HS-5 (cell line): ENCODE measurements around the gene C12orf57.
"Not testable (repeated sequence)": the region's sequence is repeated elsewhere in the genome, so short reads cannot be mapped to it uniquely, and the experiment has no call there.

Experiments used
- DNase-seq: peaks from one replicate; pipeline ENCODE4 v3.0.0-alpha.2; 2012; ENCODE audit warnings: low read depth

The C12orf57 gene, protein sequence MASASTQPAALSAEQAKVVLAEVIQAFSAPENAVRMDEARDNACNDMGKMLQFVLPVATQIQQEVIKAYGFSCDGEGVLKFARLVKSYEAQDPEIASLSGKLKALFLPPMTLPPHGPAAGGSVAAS

DNA sequence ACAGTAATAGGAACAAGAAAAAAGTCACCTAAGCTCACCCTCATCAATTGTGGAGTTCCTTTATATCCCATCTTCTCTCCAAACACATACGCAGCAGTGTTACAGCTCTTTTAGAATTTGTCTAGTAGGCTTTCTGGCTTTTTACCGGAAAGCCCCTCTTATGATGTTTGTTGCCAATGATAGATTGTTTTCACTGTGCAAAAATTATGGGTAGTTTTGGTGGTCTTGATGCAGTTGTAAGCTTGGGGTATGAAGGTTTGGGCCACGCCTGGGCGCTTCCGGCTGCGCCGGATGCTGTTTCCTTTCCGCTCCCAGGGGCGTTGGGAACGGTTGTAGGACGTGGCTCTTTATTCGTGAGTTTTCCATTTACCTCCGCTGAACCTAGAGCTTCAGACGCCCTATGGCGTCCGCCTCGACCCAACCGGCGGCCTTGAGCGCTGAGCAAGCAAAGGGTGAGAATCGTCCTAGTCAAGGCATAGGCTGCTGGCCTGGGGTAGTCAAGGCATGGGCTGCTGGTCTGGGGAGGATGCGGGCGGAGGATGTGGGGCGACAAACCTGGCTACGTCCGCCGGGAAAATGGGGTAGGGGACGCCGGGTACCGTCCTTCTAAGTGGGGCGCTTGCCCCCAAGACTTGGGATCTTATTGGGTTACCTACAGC, at the start of gene C12orf57, which contains the start of gene RNU7-1:
Gene C12orf57 (plus strand): TSS at position 301 of the 659 bp plus-strand sequence. CDS start 100 bp downstream, at position 401.
Gene RNU7-1 (plus strand): TSS at position 95 of the 659 bp plus-strand sequence.
- DNase-seq: peak; percentile 90

DNA sequence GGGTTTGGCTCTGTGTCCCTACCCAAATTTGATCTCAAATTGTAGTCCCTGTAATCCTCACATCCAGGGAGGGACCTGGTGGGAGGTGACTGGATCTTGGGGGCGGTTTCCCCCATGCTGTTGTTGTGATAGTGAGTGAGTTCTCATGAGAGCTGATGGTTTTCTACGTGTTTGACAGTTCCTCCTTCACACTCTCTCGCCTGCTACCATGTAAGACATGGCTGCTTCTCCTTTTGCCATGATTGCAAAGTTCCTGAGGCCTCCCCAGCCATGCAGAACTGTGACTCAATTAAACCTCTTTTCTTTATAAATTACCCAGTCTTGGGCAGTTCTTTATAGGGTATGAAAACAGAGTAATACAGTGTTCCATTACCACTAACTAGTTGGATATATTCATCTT, 49.5 kb upstream of the C12orf57 start:
- no peak for DNase-seq

DNA sequence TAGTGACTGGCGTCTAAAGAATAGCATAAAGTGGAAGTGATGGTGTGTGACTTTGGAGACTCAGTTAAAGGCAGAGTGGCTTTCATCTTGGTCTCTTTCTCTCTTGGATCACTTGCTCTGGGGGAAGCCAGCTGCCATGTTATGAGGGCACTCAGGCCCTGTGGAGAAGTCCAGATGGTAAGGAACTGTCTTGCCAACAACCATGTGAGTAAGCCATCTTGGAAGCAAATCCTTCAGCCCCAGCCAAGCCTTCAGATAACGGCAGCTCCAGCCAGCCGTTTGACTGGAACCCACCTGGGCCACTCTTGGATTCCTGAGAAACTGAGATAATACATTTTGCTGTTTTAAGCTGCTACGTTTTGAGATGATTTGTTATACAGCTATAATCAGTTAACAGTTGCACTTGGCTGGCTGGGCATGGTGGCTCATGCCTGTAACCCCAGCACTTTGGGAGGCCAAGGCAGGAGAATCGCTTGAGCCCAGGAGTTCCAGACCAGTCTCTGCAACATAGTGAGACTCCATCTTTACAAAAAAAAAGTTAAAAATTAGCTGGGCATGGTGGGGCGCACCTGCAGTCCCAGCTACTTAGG, 46.9 kb upstream of the C12orf57 start:
- DNase-seq: no peak

DNA sequence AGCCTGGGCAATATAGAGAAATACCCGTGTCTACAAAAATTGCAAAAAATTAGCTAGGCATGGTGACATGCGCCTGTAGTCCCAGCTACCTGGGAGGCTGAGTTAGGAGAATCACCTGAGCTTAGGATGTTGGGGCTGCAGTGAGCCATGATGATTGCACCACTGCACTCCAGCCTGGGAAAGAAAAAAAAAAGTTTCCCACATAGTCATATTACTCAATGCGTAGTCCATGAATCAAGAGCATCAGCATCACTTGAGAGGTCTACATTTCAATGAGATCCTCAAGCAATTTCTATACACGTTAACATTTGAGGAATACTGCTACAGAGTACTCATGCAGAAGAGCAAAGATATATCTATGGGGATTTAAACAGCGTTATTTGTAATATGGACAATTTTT, 44.4 kb upstream of the C12orf57 start:
- no peak for DNase-seq

DNA sequence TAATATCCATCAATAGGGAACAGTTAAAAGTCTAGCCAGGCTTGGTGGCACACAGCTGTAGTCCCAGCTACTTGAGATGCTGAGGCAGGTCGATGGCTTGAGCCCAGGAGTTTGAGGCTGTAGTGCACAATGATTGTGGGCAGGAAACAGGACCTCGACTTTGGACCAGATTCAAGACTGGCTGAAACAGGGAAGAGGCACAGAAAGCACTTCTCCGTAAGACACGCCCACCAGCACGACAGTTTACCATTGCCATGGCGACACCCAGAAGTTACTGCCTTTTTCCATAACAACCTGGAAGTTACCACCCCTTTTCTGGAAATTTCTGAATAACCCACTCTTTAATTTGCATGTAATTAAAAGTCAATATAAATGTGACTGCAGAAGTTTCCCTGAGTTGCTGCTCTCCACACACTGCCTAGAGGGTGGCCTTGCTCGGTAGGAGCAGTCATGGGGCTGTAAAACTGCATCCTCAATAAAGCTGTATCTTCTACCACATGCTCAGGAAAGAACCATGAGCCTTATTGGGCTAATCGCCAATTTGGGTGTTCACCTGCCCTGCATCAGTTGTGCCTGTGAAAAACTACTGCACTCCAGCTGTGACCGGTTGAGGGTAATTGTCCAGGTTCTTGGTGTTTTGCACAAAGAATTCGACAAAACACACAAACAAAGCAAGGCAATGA, 43.8 kb upstream of the C12orf57 start:
- DNase-seq: no peak

DNA sequence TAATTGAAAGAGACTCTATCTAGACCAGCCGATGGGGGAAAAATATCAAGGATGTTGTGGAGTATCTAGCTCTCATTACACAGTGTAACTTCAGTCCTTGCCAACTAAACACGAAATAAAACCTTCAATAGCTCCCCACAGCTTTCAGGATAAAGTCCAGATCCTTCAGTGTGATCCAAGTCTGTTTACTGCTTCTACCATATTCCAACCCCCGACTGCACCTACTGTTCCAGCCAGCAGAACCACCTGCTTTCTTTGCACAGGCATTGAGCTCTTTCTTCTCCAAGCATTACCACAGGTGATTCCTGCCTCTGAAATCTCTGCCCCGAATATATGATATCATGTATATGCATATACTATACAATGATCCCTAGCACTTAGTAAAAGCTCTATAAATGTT, 41.4 kb upstream of the C12orf57 start:
- DNase-seq: no peak

DNA sequence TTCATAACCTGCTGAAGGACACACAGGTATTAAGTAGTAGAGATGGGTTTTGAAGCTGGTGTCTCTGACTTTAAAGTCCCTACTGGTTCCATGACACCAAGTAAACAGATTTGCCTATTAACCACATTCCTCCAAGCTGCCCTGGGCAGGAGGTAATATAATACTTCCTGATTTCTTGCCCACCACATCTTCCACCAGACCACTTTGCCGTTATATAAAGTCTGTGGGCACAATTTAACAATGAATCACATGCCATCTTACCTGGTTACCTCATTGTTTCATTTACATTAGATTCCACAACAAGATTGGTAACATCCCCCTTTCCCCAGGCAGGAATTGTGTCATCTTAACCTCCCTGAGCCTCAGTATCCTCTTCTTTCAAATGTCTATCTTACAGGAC, 40.1 kb upstream of the C12orf57 start:
- no peak for DNase-seq

DNA sequence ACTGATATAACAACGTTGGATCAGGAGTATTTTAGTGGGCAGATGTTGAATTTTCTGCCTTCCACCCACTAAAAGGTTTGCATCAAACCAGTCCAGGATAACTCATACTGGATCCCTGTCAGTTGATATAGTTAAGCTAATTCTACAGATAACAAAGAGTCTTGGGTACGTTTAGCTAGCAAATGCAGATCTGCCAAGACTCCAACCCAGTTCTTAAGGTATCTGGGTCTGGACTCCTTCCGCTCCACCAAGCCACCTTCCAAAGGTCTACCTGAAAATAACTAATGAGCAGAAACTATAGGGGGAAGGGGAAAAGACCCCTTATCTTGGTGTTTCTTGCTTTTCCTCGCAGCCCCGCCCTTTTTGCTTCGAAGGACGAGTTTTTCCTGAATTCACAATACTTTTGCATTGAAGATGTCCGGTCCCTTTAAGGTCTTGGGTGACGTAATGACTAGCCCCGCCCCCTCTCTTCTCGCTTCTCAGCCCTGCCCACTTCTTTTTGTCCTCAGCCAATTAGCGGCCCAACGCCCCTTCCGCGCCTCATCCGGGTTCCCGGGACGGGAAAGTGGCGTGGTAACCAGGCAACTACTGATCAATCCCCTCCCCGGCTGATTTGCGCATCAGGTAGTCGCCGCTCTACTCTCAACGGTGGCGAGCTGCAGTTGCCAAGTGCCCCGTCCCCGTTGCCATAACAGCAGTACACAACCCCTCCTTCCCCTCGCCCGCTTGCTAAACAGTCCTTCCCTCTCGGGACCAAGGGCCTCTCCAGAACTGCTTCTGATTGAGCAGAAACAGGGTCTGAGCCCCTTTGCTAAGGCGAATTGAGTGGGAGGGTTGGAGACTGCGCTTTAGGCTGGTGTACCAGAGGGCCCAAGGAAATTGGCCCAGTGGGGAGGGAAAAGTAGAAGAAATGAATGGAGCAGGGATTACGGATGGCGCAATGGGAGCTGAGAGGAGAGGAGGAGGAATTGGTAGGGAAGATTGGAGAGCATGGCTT, 39.2 kb upstream of the C12orf57 start, which contains the start of gene LRRC23:
Gene LRRC23 (plus strand): TSS at position 543 of the 997 bp plus-strand sequence. CDS start 812 bp downstream, outside the sequence.
- DNase-seq: peak; percentile 78

DNA sequence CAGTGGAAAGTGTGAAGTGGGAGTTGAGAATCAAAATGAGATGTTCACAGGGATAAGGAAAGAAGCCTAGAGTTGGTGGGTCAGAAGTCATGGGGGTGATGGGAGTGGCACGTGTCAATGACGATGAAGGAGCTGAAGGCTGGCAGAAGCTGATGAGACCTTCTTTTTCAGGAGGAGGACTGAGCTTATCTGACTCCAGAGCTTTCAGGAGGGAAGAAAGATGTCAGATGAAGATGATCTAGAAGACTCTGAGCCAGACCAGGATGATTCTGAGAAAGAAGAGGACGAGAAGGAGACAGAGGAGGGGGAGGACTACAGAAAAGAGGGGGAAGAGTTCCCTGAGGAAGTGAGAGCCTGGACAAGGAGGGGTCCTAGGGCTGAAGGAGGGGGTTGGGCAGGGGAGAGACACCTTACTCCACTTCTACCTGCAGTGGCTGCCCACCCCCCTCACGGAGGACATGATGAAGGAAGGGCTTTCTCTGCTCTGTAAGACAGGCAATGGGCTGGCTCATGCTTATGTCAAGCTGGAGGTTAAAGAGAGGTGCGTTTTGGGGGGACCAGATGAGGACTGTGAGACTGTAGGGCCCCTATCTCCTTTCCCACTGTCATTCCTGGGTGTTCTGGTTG, 38.3 kb upstream of the C12orf57 start:
- DNase-seq: no peak

DNA sequence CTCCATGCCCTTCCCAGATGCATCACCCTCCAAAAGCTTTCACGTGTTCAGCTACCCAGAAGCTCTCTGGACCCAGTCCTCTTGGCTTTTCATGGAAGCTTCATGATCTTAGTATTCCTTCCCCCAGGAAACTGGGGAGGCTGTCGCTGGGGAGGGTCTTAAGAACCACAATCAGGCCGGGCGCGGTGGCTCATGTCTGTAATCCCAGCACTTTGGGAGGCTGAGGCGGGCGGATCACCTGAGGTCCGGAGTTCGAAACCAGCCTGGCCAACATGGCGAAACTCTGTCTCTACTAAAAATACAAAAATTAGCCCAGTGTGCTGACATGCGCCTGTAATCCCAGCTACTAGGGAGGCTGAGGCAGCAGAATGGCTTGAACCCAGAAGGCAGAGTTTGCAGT, 35.7 kb upstream of the C12orf57 start:
- not testable (repeated sequence) for DNase-seq

DNA sequence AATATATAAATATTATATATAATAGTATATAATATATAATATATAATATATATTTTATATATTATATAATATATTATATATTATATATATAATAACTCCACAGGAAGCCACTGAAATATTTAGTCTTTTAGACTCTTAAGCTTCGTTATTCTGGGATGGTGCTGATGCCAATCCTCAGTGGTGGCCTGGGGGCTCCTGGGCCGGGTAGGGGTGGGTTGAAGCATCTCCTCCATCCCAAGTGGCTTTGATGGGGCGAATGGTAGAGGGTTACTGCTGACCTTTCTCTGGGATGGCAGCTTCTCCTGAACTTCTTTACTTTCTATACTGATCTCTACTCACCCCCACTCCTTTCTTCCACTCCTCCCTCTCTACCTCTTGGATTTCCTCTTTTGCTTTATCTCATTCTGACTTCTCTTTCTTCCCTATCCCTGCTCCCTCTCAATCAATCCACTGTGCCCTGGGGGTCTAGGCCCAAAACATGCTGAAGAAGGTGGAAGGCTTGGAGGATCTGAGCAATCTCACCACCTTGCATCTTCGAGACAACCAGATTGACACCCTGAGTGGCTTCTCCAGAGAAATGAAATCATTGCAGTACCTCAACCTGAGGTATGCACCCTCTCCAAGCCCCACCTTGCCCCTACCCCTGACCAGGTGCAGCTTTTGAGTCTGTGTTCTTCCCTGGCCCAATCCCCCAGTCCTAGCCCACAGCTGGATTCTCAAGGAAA, 34.2 kb upstream of the C12orf57 start:
- DNase-seq: no peak

DNA sequence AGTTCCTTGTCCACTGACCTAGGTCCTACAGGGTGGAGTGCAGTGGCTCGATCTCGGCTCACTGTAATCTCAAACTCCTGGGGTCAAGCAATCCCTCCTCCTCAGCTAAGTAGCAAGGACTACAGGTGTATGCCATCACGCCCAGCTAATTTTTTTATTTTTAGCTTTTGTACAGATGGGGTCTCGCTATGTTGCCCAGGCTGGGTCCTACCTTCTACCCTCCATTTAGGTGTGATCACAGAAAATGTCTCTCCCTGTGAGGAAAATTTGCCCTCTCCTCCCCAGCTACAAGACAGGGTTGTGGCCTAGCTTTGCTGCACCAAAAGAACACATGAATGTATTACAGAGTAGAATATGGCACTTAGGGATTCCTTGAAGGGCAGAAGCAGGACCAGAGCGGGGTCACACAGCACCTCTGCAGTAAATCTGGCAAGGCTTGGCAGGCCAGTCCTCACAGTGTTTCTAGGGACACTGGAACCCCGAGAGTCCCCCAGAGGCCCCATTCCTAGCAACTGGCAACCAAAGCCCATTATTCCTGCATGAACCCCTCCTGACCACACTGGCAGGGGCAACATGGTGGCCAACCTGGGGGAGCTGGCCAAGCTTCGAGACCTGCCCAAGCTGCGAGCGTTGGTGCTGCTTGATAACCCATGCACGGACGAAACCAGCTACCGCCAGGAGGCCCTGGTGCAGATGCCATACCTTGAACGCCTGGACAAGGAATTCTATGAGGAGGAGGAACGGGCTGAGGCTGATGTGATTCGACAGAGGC, 31.5 kb upstream of the C12orf57 start:
- no peak for DNase-seq

DNA sequence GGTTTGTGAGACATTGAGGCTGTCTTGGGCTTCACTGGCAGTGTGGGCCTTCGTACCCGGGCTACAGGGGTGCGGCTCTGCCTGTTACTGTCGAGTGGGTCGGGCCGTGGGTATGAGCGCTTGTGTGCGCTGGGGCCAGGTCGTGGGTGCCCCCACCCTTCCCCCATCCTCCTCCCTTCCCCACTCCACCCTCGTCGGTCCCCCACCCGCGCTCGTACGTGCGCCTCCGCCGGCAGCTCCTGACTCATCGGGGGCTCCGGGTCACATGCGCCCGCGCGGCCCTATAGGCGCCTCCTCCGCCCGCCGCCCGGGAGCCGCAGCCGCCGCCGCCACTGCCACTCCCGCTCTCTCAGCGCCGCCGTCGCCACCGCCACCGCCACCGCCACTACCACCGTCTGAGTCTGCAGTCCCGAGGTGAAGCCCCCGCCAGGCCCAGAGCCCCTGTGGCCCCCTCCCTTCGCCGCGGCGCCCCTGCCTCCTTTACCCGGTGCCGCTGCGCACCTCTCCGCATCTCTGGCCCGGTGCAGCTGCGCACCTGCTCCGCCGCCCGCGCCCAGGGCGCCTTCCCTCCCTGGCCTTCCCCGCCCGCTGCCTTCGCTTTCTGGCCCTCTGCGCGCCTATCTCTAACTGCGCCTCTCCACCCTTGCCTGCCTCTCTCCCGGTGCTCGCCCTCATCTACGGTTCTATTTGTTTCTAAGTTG, 29.4 kb upstream of the C12orf57 start, which contains the start of gene ENO2:
Gene ENO2 (plus strand): TSS at position 335 of the 701 bp plus-strand sequence. CDS start 1,253 bp downstream, outside the sequence.
- DNase-seq: no peak

DNA sequence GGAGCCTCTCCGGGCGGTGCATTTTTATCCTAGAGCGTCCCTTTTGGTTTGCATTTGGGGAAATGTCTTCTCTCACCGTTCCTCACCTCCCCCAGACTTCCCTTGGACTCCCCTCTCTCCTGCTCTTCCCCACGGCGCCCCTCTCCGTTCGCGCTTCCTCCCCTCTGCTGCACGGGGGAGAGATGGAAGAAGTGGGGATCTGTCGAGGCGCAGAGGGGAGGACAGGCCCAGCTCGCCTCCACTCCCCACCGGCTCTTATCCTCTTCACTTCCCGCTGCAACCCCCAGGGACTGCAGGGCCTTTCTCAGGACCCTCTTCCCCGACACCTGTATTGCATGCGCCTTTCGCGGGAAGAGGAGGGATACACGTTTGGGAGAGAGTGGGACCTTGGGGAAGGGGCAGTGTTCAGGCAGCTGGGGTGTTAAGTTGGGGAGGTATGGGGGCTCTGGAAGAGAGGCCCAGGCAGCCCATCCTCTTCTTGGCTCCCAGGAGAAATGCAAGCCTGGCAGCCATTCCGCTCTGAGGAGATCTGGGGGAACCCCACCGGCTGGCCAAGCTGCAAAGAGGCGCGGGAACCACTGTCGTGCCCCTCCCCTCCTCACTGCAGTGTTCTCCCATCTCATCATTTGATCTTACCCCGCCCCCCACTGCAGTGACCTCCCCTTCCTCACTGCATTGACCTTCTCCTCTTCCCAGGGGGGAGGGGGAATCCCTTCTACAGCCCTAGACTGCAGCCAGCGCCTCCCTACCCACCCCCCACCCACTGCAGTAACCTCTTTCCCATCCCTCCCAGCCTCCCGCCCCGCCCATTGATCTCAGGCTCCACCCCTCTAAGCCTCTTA, 28.7 kb upstream of the C12orf57 start:
- no peak for DNase-seq

DNA sequence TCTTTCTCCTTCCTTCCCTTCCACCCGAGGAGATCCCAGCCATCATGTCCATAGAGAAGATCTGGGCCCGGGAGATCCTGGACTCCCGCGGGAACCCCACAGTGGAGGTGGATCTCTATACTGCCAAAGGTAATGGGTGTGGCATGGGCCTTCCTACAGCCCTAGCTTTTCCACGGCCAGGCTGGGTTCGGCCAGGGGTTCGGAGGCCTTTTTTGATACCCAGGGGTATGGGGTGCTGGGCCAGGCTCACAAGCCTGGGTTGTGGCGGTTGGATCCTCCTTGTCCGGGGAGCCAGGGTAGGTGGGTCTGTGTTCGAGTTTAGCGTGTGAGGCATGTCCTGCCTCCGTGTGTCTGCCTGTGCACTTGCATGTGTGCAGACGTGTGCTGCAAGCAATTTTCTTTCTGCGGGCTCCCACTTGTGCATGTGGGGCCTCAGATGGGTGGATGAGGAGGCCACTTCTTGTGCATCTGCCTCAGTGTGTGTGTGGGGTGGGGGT, 28.0 kb upstream of the C12orf57 start:
- DNase-seq: no peak

DNA sequence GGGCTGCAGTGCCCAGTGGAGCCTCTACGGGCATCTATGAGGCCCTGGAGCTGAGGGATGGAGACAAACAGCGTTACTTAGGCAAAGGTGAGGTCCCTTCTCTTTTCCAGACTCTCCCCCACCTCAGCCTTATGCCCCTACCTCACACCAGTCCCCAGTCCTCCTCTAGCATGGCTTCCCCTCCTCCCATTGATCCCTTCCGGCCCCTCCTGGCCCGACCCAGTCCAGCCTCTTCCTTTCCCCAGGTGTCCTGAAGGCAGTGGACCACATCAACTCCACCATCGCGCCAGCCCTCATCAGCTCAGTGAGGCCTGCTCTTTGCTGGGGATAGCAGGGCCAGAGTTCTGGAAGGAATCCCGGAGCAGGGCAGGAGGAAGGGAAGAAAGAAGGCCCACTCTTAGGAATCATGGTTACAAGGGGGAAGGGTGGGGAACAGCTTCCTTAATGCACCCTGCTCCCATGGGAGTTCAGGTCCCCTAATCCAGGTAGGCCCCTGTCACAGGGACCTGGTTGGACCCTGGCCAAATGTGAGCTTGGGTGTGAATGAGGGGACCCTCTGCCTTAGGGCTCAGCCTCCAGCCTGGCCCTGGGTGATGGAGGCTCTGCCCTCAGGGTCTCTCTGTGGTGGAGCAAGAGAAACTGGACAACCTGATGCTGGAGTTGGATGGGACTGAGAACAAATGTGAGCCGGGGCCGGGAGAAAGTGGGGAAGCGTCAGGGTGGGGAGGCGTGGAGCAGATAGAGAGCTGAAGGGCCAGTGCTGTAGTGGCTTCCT, 27.2 kb upstream of the C12orf57 start:
- DNase-seq: no peak
